Right lobe of liver (tissue), 4 donors: ENCODE results near the gene MTF1.

ENCODE experiments used
- POLR2A ChIP-seq: fragments of 450-650 bp; IDR thresholded peaks from one replicate; pipeline ENCODE4 v1.6.1; 2017; ENCODE audit warnings: antibody characterized with exemption, mild to moderate bottlenecking
- TF ChIP-seq, protein P1 (sequence below), 4 donors: fragments of 200-600 bp in 3 of 4; fragments of 450-650 bp in 1 of 4; IDR thresholded peaks; one replicate each; pipeline versions ENCODE4 v1.5.1 to v1.8.0; 2016 to 2022; ENCODE audit warnings: antibody characterized with exemption in 4 of 4, mild to moderate bottlenecking in 2 of 4
- donor health status: DM: no; HTN: no; CAD: no.
- donor health status: DM: no; HTN: no; CAD: no.
- donor health status: DM: no; HTN: yes; CAD: no.

DNA sequence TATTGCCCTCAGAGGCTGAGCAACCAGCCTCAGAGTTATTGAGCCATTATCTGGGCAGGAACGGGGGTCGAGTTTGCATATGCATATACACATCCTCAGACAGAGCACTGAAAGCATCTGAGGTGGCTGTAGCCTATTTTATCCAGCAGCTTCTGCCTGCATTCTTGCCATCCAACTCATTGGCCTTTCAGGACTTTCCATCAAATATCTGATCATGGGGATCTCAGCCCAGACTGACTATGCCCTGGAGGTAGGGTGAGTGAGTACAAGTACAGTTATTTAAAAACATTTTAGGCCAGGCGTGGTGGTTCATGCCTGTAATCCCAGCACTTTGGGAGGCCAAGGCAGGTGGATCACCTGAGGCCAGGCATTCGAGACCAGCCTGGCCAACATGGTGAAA lies 1.8 kb upstream of the MTF1 start:
- TF ChIP-seq, protein P1, sequence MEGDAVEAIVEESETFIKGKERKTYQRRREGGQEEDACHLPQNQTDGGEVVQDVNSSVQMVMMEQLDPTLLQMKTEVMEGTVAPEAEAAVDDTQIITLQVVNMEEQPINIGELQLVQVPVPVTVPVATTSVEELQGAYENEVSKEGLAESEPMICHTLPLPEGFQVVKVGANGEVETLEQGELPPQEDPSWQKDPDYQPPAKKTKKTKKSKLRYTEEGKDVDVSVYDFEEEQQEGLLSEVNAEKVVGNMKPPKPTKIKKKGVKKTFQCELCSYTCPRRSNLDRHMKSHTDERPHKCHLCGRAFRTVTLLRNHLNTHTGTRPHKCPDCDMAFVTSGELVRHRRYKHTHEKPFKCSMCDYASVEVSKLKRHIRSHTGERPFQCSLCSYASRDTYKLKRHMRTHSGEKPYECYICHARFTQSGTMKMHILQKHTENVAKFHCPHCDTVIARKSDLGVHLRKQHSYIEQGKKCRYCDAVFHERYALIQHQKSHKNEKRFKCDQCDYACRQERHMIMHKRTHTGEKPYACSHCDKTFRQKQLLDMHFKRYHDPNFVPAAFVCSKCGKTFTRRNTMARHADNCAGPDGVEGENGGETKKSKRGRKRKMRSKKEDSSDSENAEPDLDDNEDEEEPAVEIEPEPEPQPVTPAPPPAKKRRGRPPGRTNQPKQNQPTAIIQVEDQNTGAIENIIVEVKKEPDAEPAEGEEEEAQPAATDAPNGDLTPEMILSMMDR (IDR thresholded peaks at IDR 0.05): no peak
- no peak for TF ChIP-seq POLR2A
